Measurements from ENCODE around the gene GPR132.

Gene GPR132

GRCh38 chr14:105098316-105098715, 33.1 kb upstream of the GPR132 start:
- peaks cover 9% of the 10 kb centered on the region for H3K4me1 ChIP-seq (ENCODE audit: control insufficient read depth, insufficient read depth, low read length)
- peaks cover 0 to 8% of the 10 kb centered on the region in 2 donors for H3K27me3 ChIP-seq (ENCODE audit: control insufficient read depth in 1 of 2, insufficient read depth in 2 of 2, low read length in 2 of 2)

GRCh38 chr14:105097794-105098127, 32.5 kb upstream of the GPR132 start:
- H3K27ac ChIP-seq (ENCODE audit: low read length) = no peak overlapping the region
- peaks cover 11% of the 10 kb centered on the region for H3K4me1 ChIP-seq (ENCODE audit: control insufficient read depth, insufficient read depth, low read length)
- H3K9me3 ChIP-seq (ENCODE audit: control insufficient read depth in 2 of 2, low read length in 2 of 2) = no peaks in the 10 kb centered on the region

More at GRCh38 chr14:105098316-105098715, 33.1 kb upstream of the GPR132 start:
- Histone ChIP-seq H3K9ac (ENCODE audit: low read length in 2 of 2) (no peak overlapping the region), H3K36me3 (ENCODE audit: control insufficient read depth in 2 of 2, insufficient read depth in 2 of 2, low read length in 2 of 2) (no peaks in the 10 kb centered on the region), H3K27ac (ENCODE audit: low read length) (no peak overlapping the region), H3K4me3 (ENCODE audit: low read length in 2 of 2) (no peak overlapping the region), H3K9me3 (ENCODE audit: control insufficient read depth in 2 of 2, low read length in 2 of 2) (no peaks in the 10 kb centered on the region)

GRCh38 chr14:105096206-105096875, 31.1 kb upstream of the GPR132 start:
- Histone ChIP-seq H3K9ac (ENCODE audit: low read length in 2 of 2) (no peak overlapping the region), H3K36me3 (ENCODE audit: control insufficient read depth in 2 of 2, insufficient read depth in 2 of 2, low read length in 2 of 2) (no peaks in the 10 kb centered on the region), H3K4me1 (ENCODE audit: control insufficient read depth, insufficient read depth, low read length) (peaks cover 26% of the 10 kb centered on the region), H3K4me3 (ENCODE audit: low read length in 2 of 2) (no peak overlapping the region), H3K9me3 (ENCODE audit: control insufficient read depth in 2 of 2, low read length in 2 of 2) (no peaks in the 10 kb centered on the region), H3K27me3 (ENCODE audit: control insufficient read depth in 1 of 2, insufficient read depth in 2 of 2, low read length in 2 of 2) (no peaks in the 10 kb centered on the region), H3K27ac (ENCODE audit: low read length) (no peak overlapping the region)

More at GRCh38 chr14:105097794-105098127, 32.5 kb upstream of the GPR132 start:
- Histone ChIP-seq H3K27me3 (ENCODE audit: control insufficient read depth in 1 of 2, insufficient read depth in 2 of 2, low read length in 2 of 2) (peaks cover 0 to 3% of the 10 kb centered on the region in 2 donors), H3K9ac (ENCODE audit: low read length in 2 of 2) (no peak overlapping the region), H3K36me3 (ENCODE audit: control insufficient read depth in 2 of 2, insufficient read depth in 2 of 2, low read length in 2 of 2) (no peaks in the 10 kb centered on the region), H3K4me3 (ENCODE audit: low read length in 2 of 2) (no peak overlapping the region)

- no peak overlapping the region for H3K9ac ChIP-seq (ENCODE audit: low read length in 2 of 2)
- H3K4me3 ChIP-seq (ENCODE audit: low read length in 2 of 2) = no peak overlapping the region
- no peaks in the 10 kb centered on the region for H3K9me3 ChIP-seq (ENCODE audit: control insufficient read depth in 2 of 2, low read length in 2 of 2)
- no peak overlapping the region for H3K27ac ChIP-seq (ENCODE audit: low read length)
- H3K27me3 ChIP-seq (ENCODE audit: control insufficient read depth in 1 of 2, insufficient read depth in 2 of 2, low read length in 2 of 2) = no peaks in the 10 kb centered on the region
- H3K36me3 ChIP-seq (ENCODE audit: control insufficient read depth in 2 of 2, insufficient read depth in 2 of 2, low read length in 2 of 2) = no peaks in the 10 kb centered on the region
- peaks cover 36% of the 10 kb centered on the region for H3K4me1 ChIP-seq (ENCODE audit: control insufficient read depth, insufficient read depth, low read length)
Observed at GRCh38 chr14:105095236-105095805, 30.1 kb upstream of the GPR132 start.

- Histone ChIP-seq H3K36me3 (ENCODE audit: control insufficient read depth in 2 of 2, insufficient read depth in 2 of 2, low read length in 2 of 2) (no peaks in the 10 kb centered on the region), H3K9ac (ENCODE audit: low read length in 2 of 2) (peak overlapping the region; percentile 82 to 89), H3K9me3 (ENCODE audit: control insufficient read depth in 2 of 2, low read length in 2 of 2) (no peaks in the 10 kb centered on the region), H3K27me3 (ENCODE audit: control insufficient read depth in 1 of 2, insufficient read depth in 2 of 2, low read length in 2 of 2) (no peaks in the 10 kb centered on the region), H3K4me1 (ENCODE audit: control insufficient read depth, insufficient read depth, low read length) (peaks cover 40% of the 10 kb centered on the region), H3K4me3 (ENCODE audit: low read length in 2 of 2) (peak overlapping the region; percentile 78 to 80), H3K27ac (ENCODE audit: low read length) (peak overlapping the region; percentile 84)
Observed at GRCh38 chr14:105094193-105094907, 29.1 kb upstream of the GPR132 start.

- Histone ChIP-seq H3K9me3 (ENCODE audit: control insufficient read depth in 2 of 2, low read length in 2 of 2) (no peaks in the 10 kb centered on the region), H3K27me3 (ENCODE audit: control insufficient read depth in 1 of 2, insufficient read depth in 2 of 2, low read length in 2 of 2) (no peaks in the 10 kb centered on the region), H3K4me1 (ENCODE audit: control insufficient read depth, insufficient read depth, low read length) (peaks cover 44% of the 10 kb centered on the region), H3K9ac (ENCODE audit: low read length in 2 of 2) (peak overlapping the region; percentile 82 to 89), H3K27ac (ENCODE audit: low read length) (peak overlapping the region; percentile 84), H3K4me3 (ENCODE audit: low read length in 2 of 2) (peak overlapping the region; percentile 78 to 80), H3K36me3 (ENCODE audit: control insufficient read depth in 2 of 2, insufficient read depth in 2 of 2, low read length in 2 of 2) (no peaks in the 10 kb centered on the region)
Observed at GRCh38 chr14:105093431-105094192, 28.4 kb upstream of the GPR132 start.

- Histone ChIP-seq H3K9me3 (ENCODE audit: control insufficient read depth in 2 of 2, low read length in 2 of 2) (no peaks in the 10 kb centered on the region), H3K27me3 (ENCODE audit: control insufficient read depth in 1 of 2, insufficient read depth in 2 of 2, low read length in 2 of 2) (no peaks in the 10 kb centered on the region), H3K27ac (ENCODE audit: low read length) (peak overlapping the region; percentile 87), H3K9ac (ENCODE audit: low read length in 2 of 2) (peak overlapping the region in 1 of 2 donors; percentile 39), H3K4me1 (ENCODE audit: control insufficient read depth, insufficient read depth, low read length) (peaks cover 50% of the 10 kb centered on the region), H3K4me3 (ENCODE audit: low read length in 2 of 2) (peak overlapping the region; percentile 26 to 80), H3K36me3 (ENCODE audit: control insufficient read depth in 2 of 2, insufficient read depth in 2 of 2, low read length in 2 of 2) (no peaks in the 10 kb centered on the region)
Observed at GRCh38 chr14:105093038-105093430, 27.8 kb upstream of the GPR132 start.

GRCh38 chr14:105092171-105093037, 27.2 kb upstream of the GPR132 start:
- Histone ChIP-seq H3K9ac (ENCODE audit: low read length in 2 of 2) (peak overlapping the region; percentile 39 to 64), H3K4me1 (ENCODE audit: control insufficient read depth, insufficient read depth, low read length) (peaks cover 56% of the 10 kb centered on the region), H3K4me3 (ENCODE audit: low read length in 2 of 2) (peak overlapping the region; percentile 26 to 80), H3K9me3 (ENCODE audit: control insufficient read depth in 2 of 2, low read length in 2 of 2) (no peaks in the 10 kb centered on the region), H3K36me3 (ENCODE audit: control insufficient read depth in 2 of 2, insufficient read depth in 2 of 2, low read length in 2 of 2) (no peaks in the 10 kb centered on the region), H3K27ac (ENCODE audit: low read length) (peak overlapping the region; percentile 87), H3K27me3 (ENCODE audit: control insufficient read depth in 1 of 2, insufficient read depth in 2 of 2, low read length in 2 of 2) (no peaks in the 10 kb centered on the region)

- no peaks in the 10 kb centered on the region for H3K27me3 ChIP-seq (ENCODE audit: control insufficient read depth in 1 of 2, insufficient read depth in 2 of 2, low read length in 2 of 2)
- H3K9ac ChIP-seq (ENCODE audit: low read length in 2 of 2) = peak overlapping the region; percentile 39 to 64
- peak overlapping the region; percentile 87 for H3K27ac ChIP-seq (ENCODE audit: low read length)
- H3K9me3 ChIP-seq (ENCODE audit: control insufficient read depth in 2 of 2, low read length in 2 of 2) = no peaks in the 10 kb centered on the region
- H3K36me3 ChIP-seq (ENCODE audit: control insufficient read depth in 2 of 2, insufficient read depth in 2 of 2, low read length in 2 of 2) = no peaks in the 10 kb centered on the region
- peaks cover 64% of the 10 kb centered on the region for H3K4me1 ChIP-seq (ENCODE audit: control insufficient read depth, insufficient read depth, low read length)
- H3K4me3 ChIP-seq (ENCODE audit: low read length in 2 of 2) = peak overlapping the region in 1 of 2 donors; percentile 49
Observed at GRCh38 chr14:105091517-105092170, 26.4 kb upstream of the GPR132 start.

Measured in stomach smooth muscle (tissue), 2 donors.